Vagina (tissue), 2 donors: ENCODE data around the gene CPN1.

Experiments
- CTCF ChIP-seq, 3 experiments: fragments of 450-650 bp in 2 of 3; fragments of 200-600 bp in 1 of 3; sonication (generic) in 1 of 3; IDR thresholded peaks; one replicate each; pipeline ENCODE4 v1.5.1; 2017 to 2019; ENCODE audit warnings: antibody characterized with exemption in 3 of 3, mild to moderate bottlenecking in 2 of 3, moderate library complexity in 2 of 3
- POLR2A ChIP-seq, 2 donors: fragments of 450-650 bp; IDR thresholded peaks; one replicate each; pipeline ENCODE4 v1.6.1; 2017; ENCODE audit warnings: antibody characterized with exemption in 2 of 2, mild to moderate bottlenecking in 2 of 2, moderate library complexity in 2 of 2

- TF ChIP-seq CTCF (IDR thresholded peaks at IDR 0.05) = no peak
- no peak for TF ChIP-seq POLR2A (IDR thresholded peaks at IDR 0.05)
These were observed 44.8 kb downstream of the CPN1 start for GRCh38 chr10:100036850-100037249.
